GM21576 (cell line): Measurements from ENCODE around the gene ZDHHC7.

Experiments
- ATAC-seq: cut with Tn5 transposase; IDR thresholded peaks from one replicate; pipeline ENCODE4 v1.9.1; 2021; ENCODE audit warnings: mild to moderate bottlenecking, moderate library complexity; ENCODE audit not compliant: unreplicated experiment

The ZDHHC7 gene

DNA sequence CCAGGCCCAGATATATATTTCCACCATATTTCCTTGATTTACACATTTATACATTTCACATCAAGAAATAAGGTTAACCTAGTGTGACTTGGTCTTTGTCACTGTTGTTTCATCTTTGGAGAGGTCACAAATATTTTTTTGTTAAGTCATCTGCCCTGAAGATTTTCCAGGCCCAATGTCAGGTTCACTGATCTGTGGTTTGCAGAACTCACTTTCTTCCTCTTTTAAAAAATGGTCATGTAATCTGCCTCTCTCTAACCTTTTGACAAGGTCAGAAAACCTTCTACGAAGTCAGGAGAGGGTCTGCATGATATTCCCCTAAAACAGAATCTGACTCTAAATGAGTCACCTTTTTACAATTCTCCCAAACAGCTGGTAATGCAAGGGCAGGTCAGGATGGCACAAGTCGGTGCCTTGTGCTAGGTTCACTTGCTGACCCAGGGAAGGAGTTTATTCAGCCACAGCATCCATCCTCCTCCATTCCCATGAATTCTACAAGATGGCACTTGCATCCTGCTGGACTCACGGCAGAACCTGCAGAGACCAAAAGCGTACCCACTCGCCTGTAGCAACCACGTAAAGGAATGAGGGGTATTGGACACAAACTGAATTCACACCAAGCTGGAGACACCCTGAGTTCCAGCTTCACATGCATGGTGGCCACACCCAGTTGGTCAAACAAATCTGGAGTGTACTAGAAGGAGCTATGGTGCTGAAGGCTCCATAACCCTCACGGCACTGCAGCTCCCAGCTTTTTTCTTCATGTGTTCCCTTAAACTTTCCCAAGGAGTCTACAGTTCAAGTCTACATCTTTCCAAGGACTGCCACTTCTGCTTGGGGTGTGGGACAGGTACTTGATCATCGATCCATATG lies 14.7 kb upstream of the ZDHHC7 start:
- no peak for ATAC-seq

DNA sequence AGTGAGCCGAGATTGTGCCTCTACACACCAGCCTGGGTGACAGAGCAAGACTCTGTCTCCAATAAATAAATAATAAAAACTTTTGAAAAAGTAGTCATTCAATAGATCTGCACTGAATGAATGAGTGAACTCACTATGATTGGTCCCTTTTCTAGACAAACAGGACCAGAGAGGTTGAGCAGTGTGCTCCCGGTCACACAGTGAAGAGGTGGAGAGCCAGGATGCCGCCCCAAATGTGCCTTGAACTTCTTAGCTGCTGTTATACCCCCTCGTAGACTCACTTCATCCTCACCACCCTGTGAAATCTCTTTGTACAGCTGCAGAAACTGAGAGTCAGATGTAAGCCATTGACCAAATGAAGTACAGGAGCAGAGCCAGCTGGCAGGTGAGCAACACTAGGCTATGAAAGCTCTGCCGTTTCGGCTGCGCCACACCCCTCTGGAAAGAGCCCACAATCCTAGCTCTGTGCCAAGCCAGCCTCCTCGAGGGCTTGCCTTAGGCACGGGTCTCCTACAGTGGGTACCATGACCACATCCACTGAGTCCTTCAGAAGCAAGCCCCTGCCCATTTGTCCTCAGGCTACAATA lies 8.4 kb upstream of the ZDHHC7 start:
- ATAC-seq = no peak

DNA sequence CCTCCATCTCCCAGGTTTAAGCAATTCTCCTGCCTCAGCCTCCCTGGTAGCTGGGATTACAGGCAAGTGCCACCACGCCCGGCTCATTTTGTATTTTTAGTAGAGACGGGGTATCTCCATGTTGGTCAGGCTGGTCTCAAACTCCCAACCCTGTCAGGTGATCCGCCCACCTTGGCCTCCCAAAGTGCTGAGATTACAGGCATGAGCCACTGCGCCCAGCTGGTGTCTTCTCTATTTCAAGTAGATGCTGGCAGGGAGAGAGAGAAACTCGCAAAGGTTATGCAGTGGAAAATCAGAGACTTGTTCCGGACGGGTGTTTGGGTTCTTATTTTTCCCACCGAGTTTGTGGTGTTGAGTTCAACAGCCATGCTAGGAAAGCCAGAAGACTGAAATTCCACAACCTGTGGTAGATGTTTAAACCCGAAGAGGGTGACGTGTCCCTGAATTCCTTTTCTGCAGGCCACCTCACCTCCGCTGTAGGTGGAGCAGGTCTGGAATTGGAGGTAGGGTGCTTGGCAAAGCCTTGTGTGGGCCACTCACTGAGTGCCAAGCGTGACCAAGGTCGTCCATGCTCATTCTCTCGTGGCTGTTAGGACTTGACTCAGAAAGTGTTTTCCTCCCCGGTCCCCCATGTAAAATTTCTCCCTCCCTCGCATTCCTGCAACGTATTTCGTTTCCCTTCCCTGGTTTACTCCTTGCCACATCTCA lies 7.3 kb upstream of the ZDHHC7 start:
- ATAC-seq = no peak

DNA sequence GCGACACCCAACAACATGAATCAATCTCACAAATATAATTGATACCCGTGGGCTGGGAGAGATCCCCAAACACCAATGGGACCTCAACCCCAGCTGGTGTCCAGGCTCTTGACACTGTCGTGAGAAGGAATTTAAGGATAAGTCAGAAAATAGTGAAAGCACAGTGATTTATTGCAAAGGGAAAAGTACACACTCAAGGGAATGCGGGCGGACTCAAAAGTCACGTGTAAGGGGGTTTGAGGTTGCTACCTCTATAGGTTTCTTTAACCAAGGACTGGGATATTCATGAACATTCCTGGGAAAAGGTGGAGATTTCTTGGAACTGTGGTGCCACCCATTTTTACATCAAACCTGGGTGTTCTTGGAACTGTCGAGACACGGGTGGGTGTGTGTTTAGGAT lies 6.3 kb upstream of the ZDHHC7 start:
- ATAC-seq = no peak

GRCh38 chr16:85017151-85017550 lies 5.8 kb upstream of the ZDHHC7 start:
- no peak for ATAC-seq

DNA sequence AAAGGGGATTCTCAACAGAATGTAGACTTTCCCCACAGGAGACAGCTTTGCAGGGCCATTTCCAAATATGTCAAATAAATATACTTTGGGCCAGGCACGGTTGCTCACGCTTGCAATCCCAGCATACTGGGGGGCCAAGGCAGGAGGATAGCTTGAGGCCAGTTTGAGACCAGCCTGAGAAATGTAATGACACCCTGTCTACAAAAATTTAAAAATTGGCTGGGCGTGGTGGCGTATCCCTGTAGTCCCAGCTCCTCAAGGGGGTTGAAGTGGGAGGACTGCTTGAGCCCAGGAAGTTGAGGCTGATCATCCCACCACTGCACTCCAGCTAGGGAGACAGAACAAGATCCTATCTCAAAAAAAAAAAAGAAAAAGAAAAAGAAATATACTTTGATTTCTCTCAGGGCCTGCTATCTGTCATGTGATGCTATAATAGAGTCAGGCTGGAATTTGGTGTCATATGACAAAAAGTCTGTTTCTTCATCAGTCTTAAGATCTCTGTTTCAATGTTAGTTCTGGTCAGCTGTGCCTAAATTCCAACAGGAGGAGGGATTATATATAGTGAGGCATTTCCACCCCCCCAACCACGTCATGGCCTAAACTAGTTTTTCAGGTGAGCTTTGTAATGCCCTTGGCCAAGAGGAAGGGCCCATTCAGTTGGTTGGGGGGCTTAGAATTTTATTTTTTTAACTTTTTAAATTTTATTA lies 4.3 kb upstream of the ZDHHC7 start:
- ATAC-seq = no peak

GRCh38 chr16:85014311-85014710 lies 3.0 kb upstream of the ZDHHC7 start:
- no peak for ATAC-seq

DNA sequence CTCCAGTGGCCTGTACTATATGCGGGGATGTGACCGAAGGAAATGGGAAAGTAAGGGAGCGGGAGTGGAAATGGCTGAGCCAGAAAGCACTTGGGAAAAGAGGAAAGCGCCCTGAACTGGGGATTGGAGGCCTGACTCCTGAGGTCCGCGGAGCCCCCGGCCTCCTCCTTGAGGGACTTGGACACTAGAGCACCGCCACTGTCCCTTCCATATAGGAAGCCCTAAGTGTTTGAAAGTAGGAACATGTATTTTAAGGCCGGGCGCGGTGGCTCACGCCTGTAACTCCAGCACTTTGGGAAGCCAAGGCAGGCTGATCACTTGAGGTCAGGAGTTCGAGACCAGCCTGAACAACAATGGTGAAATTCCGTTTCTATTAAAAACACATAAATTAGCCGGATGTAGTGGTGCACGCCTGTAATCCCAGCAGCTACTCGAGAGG lies 530 bp upstream of the ZDHHC7 start:
- ATAC-seq = no peak

- ATAC-seq = no peak
Measured at GRCh38 chr16:85010446-85010930, 847 bp downstream of the ZDHHC7 start.

GRCh38 chr16:85008271-85008670 lies 3.1 kb downstream of the ZDHHC7 start:
- no peak for ATAC-seq

- ATAC-seq = no peak
Measured at GRCh38 chr16:85007496-85008214, 3.7 kb downstream of the ZDHHC7 start.

DNA sequence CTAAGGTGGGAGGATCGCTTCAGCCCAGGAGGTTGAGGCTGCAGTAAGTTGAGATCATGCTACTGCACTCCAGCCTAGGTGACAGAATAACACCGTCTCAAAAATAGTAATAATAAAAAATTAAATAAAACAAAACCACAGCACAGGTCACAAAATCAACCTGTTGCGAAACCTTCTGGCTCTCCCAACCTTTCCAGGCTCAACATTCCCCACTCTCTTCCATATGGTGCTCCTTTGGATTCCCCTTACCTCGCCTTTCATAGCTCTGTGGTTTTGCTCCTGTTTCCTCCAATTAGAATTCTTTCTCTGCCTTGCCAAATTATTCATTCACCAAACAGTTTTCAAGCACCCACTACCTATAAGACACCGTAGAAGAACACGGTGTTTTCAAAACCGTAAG lies 4.7 kb downstream of the ZDHHC7 start:
- no peak for ATAC-seq

DNA sequence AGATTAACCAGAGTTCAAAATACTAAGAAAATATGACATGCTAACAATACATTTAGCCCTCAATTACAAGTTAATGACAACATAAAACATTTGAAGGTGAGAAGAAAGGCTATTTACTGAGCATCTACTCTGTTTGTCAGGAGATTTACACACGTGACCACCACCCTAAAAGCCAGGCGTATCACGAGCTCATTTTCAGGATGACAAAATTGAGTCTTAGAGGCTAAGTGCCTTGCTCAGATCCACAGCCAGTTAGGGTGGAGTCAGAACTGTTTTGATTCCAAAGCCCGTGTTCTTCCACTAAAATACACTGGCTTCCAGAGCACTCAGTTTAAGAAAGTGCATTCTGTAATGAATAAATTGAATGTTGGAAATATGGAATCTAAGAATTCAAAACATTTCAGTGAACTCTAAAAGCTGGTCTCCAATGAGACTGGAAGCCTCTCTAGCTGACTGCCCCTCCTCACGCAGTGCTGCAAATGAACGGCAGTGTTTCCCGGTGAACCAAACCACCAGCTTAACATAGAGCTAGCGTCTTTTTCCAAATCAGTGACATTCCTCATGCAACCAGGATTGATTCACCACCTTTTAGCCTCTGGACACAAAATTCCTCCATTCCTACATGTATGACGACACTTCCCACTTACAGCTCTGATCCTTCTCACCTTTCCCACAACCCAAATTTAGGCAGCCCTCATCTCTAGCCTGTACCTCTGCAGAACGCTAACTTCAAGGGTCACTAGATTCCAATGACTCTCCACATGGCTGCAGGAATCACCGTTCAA lies 5.9 kb downstream of the ZDHHC7 start:
- ATAC-seq = no peak

GRCh38 chr16:85004587-85005205 lies 6.6 kb downstream of the ZDHHC7 start:
- no peak for ATAC-seq

DNA sequence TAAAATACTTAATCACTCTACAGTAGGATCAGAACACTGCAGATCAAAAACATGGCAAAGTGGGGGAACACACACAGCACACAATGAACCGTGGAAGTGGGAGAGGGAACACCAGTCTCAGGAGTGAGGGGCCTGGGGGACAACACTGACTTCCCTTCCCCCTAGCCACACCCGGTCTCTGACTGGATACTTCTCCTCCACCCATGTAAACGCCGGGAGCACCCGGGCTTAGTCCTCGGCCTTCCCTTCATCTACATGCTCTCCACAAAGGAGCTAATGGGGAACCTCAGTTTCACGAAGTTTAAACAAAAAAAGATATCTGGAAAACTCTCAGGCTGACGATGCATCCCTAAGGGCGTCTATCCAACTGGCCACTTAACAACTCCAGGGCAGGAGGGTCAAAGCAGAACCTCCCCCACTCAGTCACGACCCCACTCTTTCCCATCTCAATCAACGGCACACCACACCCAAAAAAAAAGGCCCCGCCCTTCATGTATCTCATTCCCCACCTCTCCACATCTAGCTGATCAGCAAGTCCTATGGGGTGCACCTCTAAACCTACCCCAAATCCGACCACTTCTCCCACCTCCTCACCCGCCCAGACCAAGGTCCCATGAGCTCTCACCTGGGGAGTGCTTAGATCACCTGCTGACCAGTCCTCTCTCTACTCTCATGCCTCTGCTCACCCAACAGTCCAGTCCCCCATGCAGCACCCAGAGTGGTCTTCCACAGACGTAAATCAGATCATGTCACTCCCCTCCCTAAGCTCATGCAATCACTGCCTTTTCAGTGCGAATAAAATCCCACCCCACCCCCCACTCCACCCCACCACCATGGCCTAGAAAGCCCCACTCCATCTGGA lies 7.4 kb downstream of the ZDHHC7 start:
- no peak for ATAC-seq

GRCh38 chr16:85003076-85003475 lies 8.3 kb downstream of the ZDHHC7 start:
- ATAC-seq = no peak

DNA sequence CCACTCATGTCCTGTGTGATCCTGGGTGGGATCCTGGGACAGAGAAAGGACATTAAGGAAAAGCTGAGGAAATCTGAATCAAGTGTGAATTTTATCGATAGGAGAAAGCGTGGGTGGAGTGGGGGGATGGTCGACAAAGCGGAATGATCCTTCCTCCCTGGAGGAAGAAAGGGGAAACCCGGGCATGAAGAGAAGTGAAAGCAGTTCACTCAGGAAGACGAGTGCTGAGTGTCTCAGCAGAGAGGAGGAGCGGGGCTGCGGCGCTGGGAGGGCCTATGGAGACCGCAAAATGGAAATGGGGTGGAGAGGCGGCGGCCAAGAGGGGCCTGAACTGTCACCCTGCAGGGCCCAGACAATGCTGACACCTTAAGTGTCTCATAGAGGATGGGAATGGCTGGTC lies 8.7 kb downstream of the ZDHHC7 start:
- ATAC-seq = no peak

GRCh38 chr16:85002099-85002541 lies 9.2 kb downstream of the ZDHHC7 start:
- no peak for ATAC-seq
